Calu3 (cell line): Measurements from ENCODE around the gene PSMG4. TPM values are rescaled to one million over a fixed set of nuclear protein-coding genes. Genes with fewer than 3 reads are reported as not detected.

ENCODE experiments used
- BruUV-seq: library from RNA; stranded (reverse); fragments of 400-500 nt; replicated peaks from 2 replicates; lab custom pipeline; 2021; lab: Mats Ljungman, UMichigan
- CTCF ChIA-PET: fragments of 300-600 bp; sonication (Branson Sonifier 250); formaldehyde crosslinking; loops from one replicate; lab custom pipeline; 2022; ENCODE audit warnings: antibody characterized with exemption; lab: Charles Lee
- DNase-seq: peaks from one replicate; pipeline ENCODE4 v3.0.0; 2022
- H3K27ac Mint-ChIP-seq: one replicate; pipeline ENCODE4 v1.8.0; 2022; ENCODE audit warnings: mixed read lengths; ENCODE audit not compliant: unreplicated experiment
- H3K27me3 Mint-ChIP-seq: one replicate; pipeline ENCODE4 v1.8.0; 2022; ENCODE audit warnings: mixed read lengths; ENCODE audit not compliant: unreplicated experiment
- H3K36me3 Mint-ChIP-seq: one replicate; pipeline ENCODE4 v1.8.0; 2022; ENCODE audit warnings: mild to moderate bottlenecking, moderate library complexity, mixed read lengths; ENCODE audit not compliant: insufficient read depth, unreplicated experiment
- H3K4me1 Mint-ChIP-seq: one replicate; pipeline ENCODE4 v1.8.0; 2022; ENCODE audit warnings: mild to moderate bottlenecking, low read depth, mixed read lengths; ENCODE audit not compliant: unreplicated experiment
- H3K4me3 Mint-ChIP-seq: one replicate; pipeline ENCODE4 v1.8.0; 2022; ENCODE audit warnings: mild to moderate bottlenecking, low read depth, moderate library complexity, mixed read lengths; ENCODE audit not compliant: unreplicated experiment
- H3K9me3 Mint-ChIP-seq: one replicate; pipeline ENCODE4 v1.8.0; 2022; ENCODE audit warnings: low read depth, mixed read lengths; ENCODE audit not compliant: unreplicated experiment
- intact Hi-C: fragments of 100-400 bp; cut with micrococcal nuclease; formaldehyde crosslinking; loops from one replicate; pipeline ENCODE4 v1.10.0; 2022; ENCODE audit not compliant: unreplicated experiment
- total RNA-seq: library from RNA; stranded (reverse); gene quantifications from 2 replicates; pipeline ENCODE4 v1.2.3, GENCODE V29; 2022
- TF ChIP-seq, protein P1 (sequence below): fragments of 200-600 bp; IDR thresholded peaks from one replicate; pipeline ENCODE4 v1.8.0; 2022; ENCODE audit warnings: antibody characterized with exemption; ENCODE audit not compliant: unreplicated experiment

The PSMG4 gene
- total RNA-seq, 1 experiment from 2014 or later: 17.6 TPM

DNA sequence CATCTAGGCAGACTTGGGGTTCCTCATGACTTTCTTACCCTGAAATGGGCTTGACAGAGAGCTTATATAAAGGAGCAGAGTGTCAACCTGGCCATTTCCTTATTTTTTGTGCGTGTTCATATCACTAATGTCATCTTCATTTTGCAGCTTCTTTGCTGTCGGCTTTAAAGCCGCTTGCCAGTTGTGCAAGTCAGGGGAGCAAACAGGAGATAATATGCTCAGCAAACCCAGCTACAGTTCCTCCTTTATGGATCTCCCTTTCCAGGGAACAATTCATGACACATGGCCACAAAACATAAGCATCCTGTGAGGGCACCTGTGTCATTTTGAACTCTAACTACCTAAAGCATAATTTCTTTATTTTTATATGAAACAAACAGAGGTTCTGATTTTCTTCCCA is 24.8 kb upstream of the PSMG4 start:
- peaks cover 5% of the 10 kb centered on the region for H3K4me1 Mint-ChIP-seq
- BruUV-seq: no TSS peak
- TF ChIP-seq, protein P1, sequence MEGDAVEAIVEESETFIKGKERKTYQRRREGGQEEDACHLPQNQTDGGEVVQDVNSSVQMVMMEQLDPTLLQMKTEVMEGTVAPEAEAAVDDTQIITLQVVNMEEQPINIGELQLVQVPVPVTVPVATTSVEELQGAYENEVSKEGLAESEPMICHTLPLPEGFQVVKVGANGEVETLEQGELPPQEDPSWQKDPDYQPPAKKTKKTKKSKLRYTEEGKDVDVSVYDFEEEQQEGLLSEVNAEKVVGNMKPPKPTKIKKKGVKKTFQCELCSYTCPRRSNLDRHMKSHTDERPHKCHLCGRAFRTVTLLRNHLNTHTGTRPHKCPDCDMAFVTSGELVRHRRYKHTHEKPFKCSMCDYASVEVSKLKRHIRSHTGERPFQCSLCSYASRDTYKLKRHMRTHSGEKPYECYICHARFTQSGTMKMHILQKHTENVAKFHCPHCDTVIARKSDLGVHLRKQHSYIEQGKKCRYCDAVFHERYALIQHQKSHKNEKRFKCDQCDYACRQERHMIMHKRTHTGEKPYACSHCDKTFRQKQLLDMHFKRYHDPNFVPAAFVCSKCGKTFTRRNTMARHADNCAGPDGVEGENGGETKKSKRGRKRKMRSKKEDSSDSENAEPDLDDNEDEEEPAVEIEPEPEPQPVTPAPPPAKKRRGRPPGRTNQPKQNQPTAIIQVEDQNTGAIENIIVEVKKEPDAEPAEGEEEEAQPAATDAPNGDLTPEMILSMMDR: no peak
- H3K27ac Mint-ChIP-seq: no peak overlapping the region
- H3K4me3 Mint-ChIP-seq: no peak overlapping the region
- no peaks in the 10 kb centered on the region for H3K9me3 Mint-ChIP-seq
- CTCF ChIA-PET: no interaction called here
- DNase-seq: no peak
- intact Hi-C loops: no loop called here
- H3K27me3 Mint-ChIP-seq: peaks cover 92% of the 10 kb centered on the region
- peaks cover 10% of the 10 kb centered on the region for H3K36me3 Mint-ChIP-seq

DNA sequence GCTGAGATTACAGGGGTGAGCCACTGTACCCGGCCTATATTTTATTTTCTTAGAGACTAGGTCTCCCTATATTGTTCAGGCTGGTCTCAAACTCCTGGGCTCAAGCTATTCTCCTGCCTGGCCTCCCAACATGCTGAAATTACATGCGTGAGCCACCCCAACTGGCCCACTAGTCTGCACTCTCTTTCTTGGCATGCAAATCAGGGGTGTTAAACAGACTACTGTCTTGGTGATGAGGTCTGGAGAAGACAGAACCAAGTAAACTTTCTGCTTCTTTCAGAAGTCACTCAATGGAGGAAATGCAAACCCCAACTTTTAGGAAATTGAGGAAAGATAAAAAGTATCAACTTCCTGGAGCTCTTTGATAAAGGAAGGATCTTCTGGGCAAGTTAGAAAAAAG is 23.3 kb upstream of the PSMG4 start:
- H3K36me3 Mint-ChIP-seq: peaks cover 10% of the 10 kb centered on the region
- CTCF ChIA-PET: no interaction called here
- intact Hi-C loops: no loop called here

DNA sequence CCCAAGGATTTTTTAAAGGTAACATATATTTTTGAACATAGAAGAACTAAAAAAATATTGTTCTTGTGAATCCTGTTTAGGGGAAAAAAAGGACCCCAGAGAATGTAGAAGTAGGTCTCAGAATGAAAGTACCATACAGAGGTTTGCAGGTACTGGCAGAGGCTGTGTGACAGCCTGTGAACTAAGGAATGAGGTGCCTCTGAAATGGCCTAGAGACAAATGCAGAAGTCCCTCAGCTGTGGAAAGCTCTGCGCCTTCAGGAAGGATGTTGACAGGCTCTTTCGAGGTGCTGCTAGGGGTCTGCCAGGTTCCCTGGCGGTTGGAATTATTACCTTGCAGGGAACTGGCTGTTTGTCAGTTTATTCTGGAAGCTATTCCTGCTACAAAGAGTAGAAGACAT is 22.7 kb upstream of the PSMG4 start:
- intact Hi-C loops: no loop called here
- Mint-ChIP-seq H3K9me3 (no peaks in the 10 kb centered on the region), H3K27me3 (peaks cover 83% of the 10 kb centered on the region), H3K4me3 (no peak overlapping the region), H3K4me1 (no peaks in the 10 kb centered on the region), H3K36me3 (peaks cover 10% of the 10 kb centered on the region), H3K27ac (no peak overlapping the region)
- no peak for DNase-seq
- TF ChIP-seq, protein P1: no peak
- no TSS peak for BruUV-seq
- CTCF ChIA-PET: no interaction called here

More for the DNA sequence above, 23.3 kb upstream of the PSMG4 start:
- Mint-ChIP-seq H3K9me3 (no peaks in the 10 kb centered on the region), H3K4me3 (no peak overlapping the region), H3K27me3 (peaks cover 88% of the 10 kb centered on the region), H3K27ac (no peak overlapping the region), H3K4me1 (no peaks in the 10 kb centered on the region)
- DNase-seq: no peak
- no TSS peak for BruUV-seq
- TF ChIP-seq, protein P1: no peak

DNA sequence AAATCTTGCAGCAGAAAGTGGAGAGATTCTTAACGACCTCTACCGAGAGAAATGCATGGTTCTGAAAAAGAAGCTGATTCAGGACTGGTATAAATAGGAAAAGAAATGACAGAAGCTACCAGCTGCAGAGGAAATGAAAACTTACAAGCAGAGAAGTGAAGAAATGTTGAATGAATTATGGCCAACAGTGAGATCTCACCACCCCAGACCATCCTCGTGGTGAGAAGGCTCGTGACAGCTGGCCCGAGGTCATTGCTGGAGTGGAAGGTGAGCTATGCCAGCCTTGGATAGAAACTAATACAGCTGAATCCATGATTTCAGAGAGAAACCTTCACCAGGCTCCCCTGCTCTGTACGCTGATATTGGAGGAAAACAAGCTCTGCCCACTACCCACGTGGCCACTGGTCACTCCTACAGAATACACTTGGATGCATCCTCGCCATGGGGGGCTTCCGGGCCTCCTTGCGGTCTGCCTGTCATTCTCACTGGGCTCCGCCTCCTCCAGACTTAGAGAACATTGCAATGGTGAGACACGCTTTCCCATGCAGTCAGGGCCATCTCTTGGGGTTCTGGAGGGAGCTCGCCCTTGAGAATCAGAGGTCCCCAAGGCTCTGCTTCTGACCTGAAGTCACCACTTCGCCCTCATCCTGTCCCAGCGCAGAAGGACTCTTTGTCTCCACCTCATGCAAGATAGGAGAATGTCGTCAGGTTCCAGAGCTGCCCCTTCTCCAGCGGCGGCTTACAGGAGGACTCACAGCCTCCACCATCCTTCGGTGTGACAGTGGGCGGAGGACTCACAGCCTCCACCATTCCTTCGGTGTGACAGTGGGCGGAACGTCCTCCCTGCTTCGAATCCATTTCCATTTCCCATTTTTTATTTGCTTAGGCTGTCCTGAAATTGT is 20.7 kb upstream of the PSMG4 start:
- Mint-ChIP-seq H3K4me3 (no peak overlapping the region), H3K27ac (no peak overlapping the region), H3K4me1 (no peaks in the 10 kb centered on the region), H3K27me3 (peaks cover 75% of the 10 kb centered on the region), H3K36me3 (no peaks in the 10 kb centered on the region), H3K9me3 (no peaks in the 10 kb centered on the region)
- TF ChIP-seq, protein P1: no peak
- no peak for DNase-seq
- intact Hi-C loops: no loop called here
- CTCF ChIA-PET: no interaction called here
- no TSS peak for BruUV-seq
